Gastroesophageal sphincter (tissue), 3 donors: ENCODE results near the gene ZFAND2A.

Experiments
- CTCF ChIP-seq, 4 experiments: fragments of 200-600 bp in 2 of 4; fragments of 450-650 bp in 2 of 4; sonication (generic) in 1 of 4; IDR thresholded peaks; one replicate each; pipeline ENCODE4 v1.5.1; 2017 to 2019; ENCODE audit warnings: antibody characterized with exemption in 4 of 4, mild to moderate bottlenecking in 2 of 4, moderate library complexity in 2 of 4
- POLR2A ChIP-seq, 2 donors: fragments of 450-650 bp; IDR thresholded peaks; one replicate each; pipeline ENCODE4 v1.6.1; 2017; ENCODE audit warnings: antibody characterized with exemption in 2 of 2, mild to moderate bottlenecking in 2 of 2, moderate library complexity in 1 of 2
- POLR2AphosphoS5 ChIP-seq: sonication (generic); formaldehyde crosslinking; IDR thresholded peaks from one replicate; pipeline ENCODE4 v1.6.1; 2017; ENCODE audit warnings: antibody characterized with exemption

- no peak for TF ChIP-seq POLR2AphosphoS5
- TF ChIP-seq CTCF (IDR thresholded peaks at IDR 0.05) = no peak
- no peak for TF ChIP-seq POLR2A (IDR thresholded peaks at IDR 0.05)
These were observed 54.8 kb downstream of the ZFAND2A start for GRCh38 chr7:1105189-1105588.
